Activated T-cell treated with anti-CD3 and anti-CD28 coated beads for 48 hours (primary cell): ENCODE data around the gene AACS.

ENCODE experiments used
- DNase-seq: peaks from one replicate; pipeline ENCODE4 v3.0.0-alpha.2; 2020; ENCODE audit warnings: low read depth

AACS gene

GRCh38 chr12:125186471-125187147 lies 121.4 kb downstream of the AACS start:
- no peak for DNase-seq

GRCh38 chr12:125187148-125187745 lies 122.0 kb downstream of the AACS start:
- no peak for DNase-seq

GRCh38 chr12:125187780-125188741 lies 122.8 kb downstream of the AACS start:
- no peak for DNase-seq

GRCh38 chr12:125189015-125189414 lies 123.8 kb downstream of the AACS start:
- DNase-seq = no peak

GRCh38 chr12:125189502-125189901 lies 124.3 kb downstream of the AACS start:
- DNase-seq = no peak

GRCh38 chr12:125191361-125192087 lies 126.3 kb downstream of the AACS start:
- DNase-seq = no peak

- DNase-seq = no peak
These were observed 127.5 kb downstream of the AACS start for GRCh38 chr12:125192690-125193221.
